HCT116 (cell line): ENCODE data around the gene ACO2. TPM values are rescaled to one million over a fixed set of nuclear protein-coding genes. Genes with fewer than 3 reads are reported as not detected.

Source experiments
- ATAC-seq: fragments of 200-7000 bp; cut with Tn5 transposase; 2 replicates; pipeline ENCODE4 v1.9.1; 2020; ENCODE audit warnings: mild to moderate bottlenecking, moderate library complexity
- BruUV-seq: library from RNA; stranded (reverse); fragments of 400-500 nt; replicated peaks from 2 replicates; lab custom pipeline; 2021; lab: Mats Ljungman, UMichigan
- CTCF ChIA-PET: fragments of 300-600 bp; sonication (Branson Sonifier 250); formaldehyde crosslinking; loops from one replicate; lab custom pipeline; 2021; ENCODE audit warnings: antibody characterized with exemption; lab: Charles Lee
- POLR2A ChIA-PET: fragments of 300-600, 350-600 bp; sonication (Branson Sonifier 250); formaldehyde crosslinking; loops from one replicate; lab custom pipeline; 2021; ENCODE audit warnings: antibody characterized with exemption; lab: Charles Lee
- RAD21 ChIA-PET, 2 experiments: fragments of 300-600 bp; sonication (Branson Sonifier 250); formaldehyde crosslinking; loops; one replicate each; lab custom pipeline; 2023; ENCODE audit warnings: low total read pairs in 2 of 2; ENCODE audit not compliant: uncharacterized antibody in 2 of 2, unreplicated experiment in 2 of 2, low non-redundant PET in 1 of 2; lab: Charles Lee
- DNase-seq: peaks from one replicate; pipeline ENCODE4 v3.0.0-alpha.2; 2010; ENCODE audit warnings: low read depth, low spot score
- H2AFZ ChIP-seq: fragments of 200-600 bp; shearing (Covaris generic), sonication (generic); 2 replicates; pipeline ENCODE4 v1.6.1; 2017; ENCODE audit warnings: low read depth, mixed run types, mixed read lengths, antibody characterized with exemption, low read length; ENCODE audit not compliant: poor library complexity, severe bottlenecking
- H3K27ac ChIP-seq: 2 replicates; pipeline ENCODE4 v1.5.1; 2012; ENCODE audit warnings: low read depth, low read length
- H3K27me3 ChIP-seq: fragments of 200-600 bp; sonication (generic); 2 replicates; pipeline ENCODE4 v1.6.1; 2016; ENCODE audit warnings: mixed run types, low read length, mixed read lengths; ENCODE audit not compliant: insufficient read depth
- H3K36me3 ChIP-seq, 2 experiments: fragments of 200-500 bp in 1 of 2; fragments of 200-600 bp in 1 of 2; sonication (Bioruptor generic) in 1 of 2; sonication (generic) in 1 of 2; 2 replicates each; pipeline versions ENCODE4 v1.5.1 to v1.6.1; 2014 to 2016; ENCODE audit warnings: low read length in 2 of 2, inconsistent platforms in 1 of 2, mixed read lengths in 1 of 2, mixed run types in 1 of 2; ENCODE audit not compliant: insufficient read depth in 2 of 2, control insufficient read depth in 1 of 2
- H3K4me1 ChIP-seq, 2 experiments: fragments of 200-600 bp in 1 of 2; sonication (generic) in 1 of 2; 2 replicates each; pipeline versions ENCODE4 v1.5.1 to v1.6.1; 2012 to 2017; ENCODE audit warnings: low read length in 2 of 2, inconsistent platforms in 1 of 2, mild to moderate bottlenecking in 1 of 2, mixed read lengths in 1 of 2, mixed run types in 1 of 2, moderate library complexity in 1 of 2; ENCODE audit not compliant: insufficient read depth in 2 of 2, control insufficient read depth in 1 of 2
- H3K4me2 ChIP-seq: fragments of 200-600 bp; sonication (generic); 2 replicates; pipeline ENCODE4 v1.6.1; 2017; ENCODE audit warnings: mixed run types, low read length, mixed read lengths
- H3K4me3 ChIP-seq, 2 experiments: fragments of 200-600 bp in 1 of 2; sonication (generic) in 1 of 2; replicated peaks in 1 of 2; 2 replicates each; pipeline ENCODE4 v1.5.1; 2011 to 2016; ENCODE audit warnings: low read length in 2 of 2, control low read depth in 1 of 2, low read depth in 1 of 2, mild to moderate bottlenecking in 1 of 2, mixed read lengths in 1 of 2, mixed run types in 1 of 2
- H3K79me2 ChIP-seq: fragments of 200-600 bp; sonication (generic); 2 replicates; pipeline ENCODE4 v1.6.1; 2017; ENCODE audit warnings: mild to moderate bottlenecking, mixed run types, low read length, moderate library complexity, mixed read lengths; ENCODE audit not compliant: insufficient read depth
- H3K9ac ChIP-seq: fragments of 200-600 bp; sonication (generic); 2 replicates; pipeline ENCODE4 v1.6.1; 2016; ENCODE audit warnings: low read length, mixed read lengths
- H3K9me2 ChIP-seq: fragments of 200-600 bp; sonication (generic), shearing (Covaris generic); 2 replicates; pipeline ENCODE4 v1.6.1; 2017; ENCODE audit warnings: mixed run types, mild to moderate bottlenecking, moderate library complexity; ENCODE audit not compliant: insufficient read depth
- H3K9me3 ChIP-seq, 2 experiments: fragments of 200-500 bp in 1 of 2; fragments of 200-600 bp in 1 of 2; sonication (Bioruptor generic) in 1 of 2; sonication (generic) in 1 of 2; 2 replicates each; pipeline ENCODE4 v1.6.1; 2014 to 2017; ENCODE audit warnings: low read length in 2 of 2, mixed read lengths in 2 of 2, inconsistent platforms in 1 of 2, low read depth in 1 of 2, mild to moderate bottlenecking in 1 of 2, mixed run types in 1 of 2, moderate library complexity in 1 of 2; ENCODE audit not compliant: control insufficient read depth in 1 of 2, insufficient read depth in 1 of 2
- H4K20me1 ChIP-seq: fragments of 200-600 bp; sonication (generic), shearing (Covaris generic); 2 replicates; pipeline ENCODE4 v1.6.1; 2017; ENCODE audit warnings: mixed run types, mild to moderate bottlenecking, moderate library complexity; ENCODE audit not compliant: insufficient read depth
- EGR1 ChIP-seq: IDR thresholded peaks from 2 replicates; pipeline ENCODE4 v1.6.1; 2012; ENCODE audit warnings: low read depth
- FOSL1 ChIP-seq: IDR thresholded peaks from 2 replicates; pipeline ENCODE4 v1.6.1; 2012; ENCODE audit warnings: low read depth
- JUND ChIP-seq: IDR thresholded peaks from 2 replicates; pipeline ENCODE4 v1.6.1; 2012
- SIN3A ChIP-seq: IDR thresholded peaks from 2 replicates; pipeline ENCODE4 v1.6.1; 2012; ENCODE audit warnings: low read depth
- TCF7L2 ChIP-seq: IDR thresholded peaks from 2 replicates; pipeline ENCODE4 v1.7.0; 2011; ENCODE audit warnings: borderline replicate concordance, inconsistent platforms; ENCODE audit not compliant: insufficient read depth, insufficient read length; ENCODE audit errors: extremely low read depth
- ZFX ChIP-seq: fragments of 450-650 bp; IDR thresholded peaks from 2 replicates; pipeline ENCODE4 v1.6.1; 2017
- intact Hi-C: fragments of 100-400 bp; cut with micrococcal nuclease; formaldehyde crosslinking; loops from 2 replicates; pipeline ENCODE4 v1.10.0; 2022
- total RNA-seq: library from RNA; stranded (reverse); gene quantifications from one replicate; pipeline ENCODE4 v1.2.1, GENCODE V29; 2021; ENCODE audit not compliant: unreplicated experiment
- TF ChIP-seq, protein P1 (sequence below), 3 experiments: fragments of 200-600 bp in 1 of 3; sonication (generic) in 1 of 3; IDR thresholded peaks in 2 of 3; conservative IDR thresholded peaks in 1 of 3; 2 replicates each; pipeline ENCODE4 v1.5.1; 2012 to 2017; ENCODE audit warnings: low read depth in 2 of 3, low read length in 2 of 3, antibody characterized with exemption in 1 of 3, borderline replicate concordance in 1 of 3, control low read depth in 1 of 3, mild to moderate bottlenecking in 1 of 3, mixed read lengths in 1 of 3, mixed run types in 1 of 3, moderate library complexity in 1 of 3; ENCODE audit not compliant: insufficient read depth in 1 of 3

Gene ACO2
- total RNA-seq, 1 experiment from 2014 or later, result 108 TPM

DNA sequence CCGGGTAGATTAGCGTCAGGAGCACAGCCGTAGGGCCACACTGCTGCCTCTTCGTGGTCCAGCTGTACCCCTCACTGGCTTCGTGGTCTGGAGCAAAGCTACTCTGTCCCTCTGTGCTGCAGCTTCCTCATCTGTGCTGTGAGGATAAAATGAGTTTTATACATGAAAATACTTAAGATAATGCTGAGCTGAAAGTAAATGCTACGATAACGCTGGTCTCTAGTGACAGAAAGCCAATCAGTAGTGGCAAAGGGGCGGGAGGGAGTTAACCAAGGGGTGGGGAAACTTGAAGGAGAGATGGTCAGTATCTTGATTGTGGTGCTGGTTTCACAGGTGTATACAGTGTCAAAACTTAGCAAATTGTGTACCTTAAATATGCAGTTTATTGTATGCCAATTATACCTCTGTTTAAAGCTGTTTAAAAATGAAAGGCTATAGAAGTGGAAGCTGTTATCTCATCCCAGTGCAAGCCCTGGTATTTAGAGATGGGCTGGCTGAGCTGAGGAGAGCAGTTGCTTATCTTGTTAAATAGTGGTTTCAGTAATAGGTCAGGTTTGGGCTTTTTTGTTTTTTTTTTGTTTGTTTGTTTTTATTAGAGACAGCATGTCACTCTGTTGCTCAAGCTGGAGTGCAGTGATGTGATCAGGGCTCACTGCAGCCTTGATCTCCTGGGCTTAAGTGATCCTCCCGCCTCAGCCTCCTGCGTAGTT is 36.7 kb downstream of the ACO2 start:
- Histone ChIP-seq H3K4me2 (no peak overlapping the region), H3K4me3 (no peak overlapping the region), H3K36me3 (peaks cover 6 to 20% of the 10 kb centered on the region in 2 experiments; a peak in 3 of 4 replicates), H3K9ac (no peak overlapping the region), H3K9me3 (no peaks in the 10 kb centered on the region), H2AFZ (no peak overlapping the region), H4K20me1 (no peaks in the 10 kb centered on the region), H3K79me2 (peaks cover 30% of the 10 kb centered on the region), H3K9me2 (no peaks in the 10 kb centered on the region), H3K27ac (no peak overlapping the region), H3K27me3 (no peaks in the 10 kb centered on the region), H3K4me1 (no peaks in the 10 kb centered on the region)
- no TSS peak for BruUV-seq
- ChIA-PET RAD21 (interaction anchor here in 1 of 2 experiments (1.0 kb wide), 1 partner anchor 12 kb away, joined by 5 read pairs; no protein-coding TSS in a partner anchor), CTCF (no interaction called here), POLR2A (no interaction called here)
- ATAC-seq (no peak), DNase-seq (no peak)
- intact Hi-C loops, result no loop called here
- no peak for TF ChIP-seq ZFX
- no peak for TF ChIP-seq TCF7L2
- TF ChIP-seq FOSL1, result no peak
- no peak for TF ChIP-seq JUND
- TF ChIP-seq, protein P1, sequence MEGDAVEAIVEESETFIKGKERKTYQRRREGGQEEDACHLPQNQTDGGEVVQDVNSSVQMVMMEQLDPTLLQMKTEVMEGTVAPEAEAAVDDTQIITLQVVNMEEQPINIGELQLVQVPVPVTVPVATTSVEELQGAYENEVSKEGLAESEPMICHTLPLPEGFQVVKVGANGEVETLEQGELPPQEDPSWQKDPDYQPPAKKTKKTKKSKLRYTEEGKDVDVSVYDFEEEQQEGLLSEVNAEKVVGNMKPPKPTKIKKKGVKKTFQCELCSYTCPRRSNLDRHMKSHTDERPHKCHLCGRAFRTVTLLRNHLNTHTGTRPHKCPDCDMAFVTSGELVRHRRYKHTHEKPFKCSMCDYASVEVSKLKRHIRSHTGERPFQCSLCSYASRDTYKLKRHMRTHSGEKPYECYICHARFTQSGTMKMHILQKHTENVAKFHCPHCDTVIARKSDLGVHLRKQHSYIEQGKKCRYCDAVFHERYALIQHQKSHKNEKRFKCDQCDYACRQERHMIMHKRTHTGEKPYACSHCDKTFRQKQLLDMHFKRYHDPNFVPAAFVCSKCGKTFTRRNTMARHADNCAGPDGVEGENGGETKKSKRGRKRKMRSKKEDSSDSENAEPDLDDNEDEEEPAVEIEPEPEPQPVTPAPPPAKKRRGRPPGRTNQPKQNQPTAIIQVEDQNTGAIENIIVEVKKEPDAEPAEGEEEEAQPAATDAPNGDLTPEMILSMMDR (IDR thresholded peaks at IDR 0.05 in 2 of 3, conservative IDR thresholded peaks at IDR 0.05 in 1 of 3; ENCODE audit: borderline replicate concordance in 1 of 3, insufficient read depth in 1 of 3, low read depth in 2 of 3, low read length in 2 of 3), result no peak
- TF ChIP-seq EGR1, result no peak
- no peak for TF ChIP-seq SIN3A
